AG10803 (cell line): ENCODE results near the gene NECAB3.

Source experiments
- DNase-seq: peaks from one replicate; pipeline ENCODE4 v3.0.0; 2010; ENCODE audit warnings: low read depth
- H3K4me3 ChIP-seq: 2 replicates; pipeline ENCODE4 v1.5.1; 2011; ENCODE audit warnings: mild to moderate bottlenecking, low read length, control low read depth
- TF ChIP-seq, protein P1 (sequence below): conservative IDR thresholded peaks from 2 replicates; pipeline ENCODE4 v1.5.1; 2011; ENCODE audit warnings: mild to moderate bottlenecking, low read length, control low read depth, inconsistent platforms

NECAB3 gene

DNA sequence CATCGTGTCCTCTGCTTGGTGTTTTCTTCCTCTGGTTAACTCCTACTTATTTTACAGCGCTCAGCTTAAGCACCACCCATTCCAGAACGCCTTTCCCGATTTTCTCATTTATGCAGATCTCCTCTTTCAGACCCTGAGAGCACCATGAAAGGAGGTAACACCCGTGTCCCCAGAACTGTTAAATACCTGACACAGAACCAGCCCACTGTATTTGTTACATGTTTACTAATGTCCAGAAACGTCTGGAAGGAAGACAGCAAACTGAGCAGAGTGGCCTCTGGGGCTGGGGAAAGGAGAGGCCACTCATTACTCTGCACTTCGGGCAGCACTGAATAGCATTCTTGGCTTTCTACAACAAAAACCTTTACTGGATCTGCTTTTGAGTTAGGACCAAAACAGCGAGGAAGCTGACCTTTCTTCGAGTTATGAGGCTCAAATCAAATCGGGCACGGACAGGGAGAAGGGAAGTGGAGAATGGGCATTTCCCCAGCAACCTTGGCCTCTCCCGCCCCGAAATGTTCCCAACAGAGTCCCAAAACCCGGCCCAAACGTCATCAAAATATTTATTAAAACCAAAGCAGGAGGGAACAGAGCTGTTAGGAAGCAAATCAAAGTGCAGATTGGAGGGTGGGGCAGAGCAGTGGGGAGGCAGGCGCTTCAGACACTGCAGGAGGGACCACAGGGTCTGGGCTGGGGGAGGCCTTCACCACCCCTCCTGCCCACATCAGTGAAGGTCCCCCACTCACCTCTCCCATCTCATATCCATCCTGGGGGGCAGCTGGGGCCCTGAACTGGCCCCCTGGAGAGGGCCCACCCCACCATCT is 1.1 kb upstream of the NECAB3 start:
- no peak for DNase-seq
- TF ChIP-seq, protein P1, sequence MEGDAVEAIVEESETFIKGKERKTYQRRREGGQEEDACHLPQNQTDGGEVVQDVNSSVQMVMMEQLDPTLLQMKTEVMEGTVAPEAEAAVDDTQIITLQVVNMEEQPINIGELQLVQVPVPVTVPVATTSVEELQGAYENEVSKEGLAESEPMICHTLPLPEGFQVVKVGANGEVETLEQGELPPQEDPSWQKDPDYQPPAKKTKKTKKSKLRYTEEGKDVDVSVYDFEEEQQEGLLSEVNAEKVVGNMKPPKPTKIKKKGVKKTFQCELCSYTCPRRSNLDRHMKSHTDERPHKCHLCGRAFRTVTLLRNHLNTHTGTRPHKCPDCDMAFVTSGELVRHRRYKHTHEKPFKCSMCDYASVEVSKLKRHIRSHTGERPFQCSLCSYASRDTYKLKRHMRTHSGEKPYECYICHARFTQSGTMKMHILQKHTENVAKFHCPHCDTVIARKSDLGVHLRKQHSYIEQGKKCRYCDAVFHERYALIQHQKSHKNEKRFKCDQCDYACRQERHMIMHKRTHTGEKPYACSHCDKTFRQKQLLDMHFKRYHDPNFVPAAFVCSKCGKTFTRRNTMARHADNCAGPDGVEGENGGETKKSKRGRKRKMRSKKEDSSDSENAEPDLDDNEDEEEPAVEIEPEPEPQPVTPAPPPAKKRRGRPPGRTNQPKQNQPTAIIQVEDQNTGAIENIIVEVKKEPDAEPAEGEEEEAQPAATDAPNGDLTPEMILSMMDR: no peak
- peak overlapping the region; percentile 67 for H3K4me3 ChIP-seq

DNA sequence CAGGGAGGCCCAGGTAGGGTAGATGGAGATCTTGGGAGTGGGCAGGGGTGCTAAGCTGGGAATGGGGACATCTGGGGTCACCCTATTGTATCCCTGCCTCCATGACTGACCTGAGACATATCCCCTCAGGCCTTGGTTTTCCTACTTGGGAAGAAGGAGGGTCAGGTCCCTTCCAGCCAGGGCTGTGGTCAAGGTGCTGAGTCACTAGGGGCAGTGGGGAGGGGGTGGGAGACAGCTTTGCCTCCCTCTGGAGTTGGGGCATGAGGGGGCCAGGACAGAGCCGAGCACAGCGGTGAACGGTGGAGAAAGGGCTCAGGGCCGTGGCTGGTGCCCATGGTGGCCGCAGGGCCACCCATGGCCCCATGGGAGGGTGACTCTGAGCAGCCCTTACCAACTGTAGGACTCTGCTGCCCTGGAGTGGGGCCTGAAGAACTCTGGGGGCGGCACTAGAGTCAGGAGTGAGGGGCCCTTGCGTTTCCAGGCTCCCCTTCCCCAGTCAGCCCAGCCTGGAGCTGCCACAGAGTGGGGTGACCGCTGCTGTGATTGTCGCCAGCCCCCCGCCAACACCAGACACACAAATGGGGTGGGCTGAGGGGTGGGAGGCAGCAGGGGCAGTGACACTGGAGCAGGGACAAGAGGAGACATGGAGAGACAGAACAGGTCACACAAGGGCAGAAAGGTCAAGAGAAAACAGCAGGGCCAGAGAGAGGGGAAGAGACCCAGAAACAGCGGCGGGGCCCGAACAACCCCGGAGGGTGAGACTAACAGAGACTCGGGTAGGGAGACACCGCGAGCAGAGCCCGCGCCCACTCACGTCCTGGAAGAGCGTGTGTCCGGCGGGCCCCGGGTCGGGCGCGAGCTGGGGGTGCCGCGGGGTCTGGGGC is 576 bp downstream of the NECAB3 start:
- TF ChIP-seq, protein P1: no peak
- DNase-seq: no peak

DNA sequence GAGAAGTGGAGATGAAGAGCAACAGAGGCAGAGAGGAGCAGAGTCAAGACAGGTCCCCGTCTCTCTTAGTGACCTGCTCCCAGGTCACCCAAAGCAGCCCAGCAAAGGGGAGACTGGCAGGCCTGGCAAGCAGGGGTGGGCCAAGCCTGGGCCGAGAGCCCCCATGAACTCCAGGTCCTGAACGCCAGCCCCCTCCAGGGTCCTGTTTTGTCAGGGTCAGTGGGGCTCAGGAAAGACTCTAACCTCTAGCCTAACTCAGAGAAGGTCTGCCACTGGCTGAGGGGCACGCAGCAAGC is 1.2 kb downstream of the NECAB3 start:
- TF ChIP-seq, protein P1: no peak
- no peak for DNase-seq
- peak overlapping the region; percentile 76 for H3K4me3 ChIP-seq

More for the DNA sequence above, 576 bp downstream of the NECAB3 start:
- peak overlapping the region; percentile 76 for H3K4me3 ChIP-seq

DNA sequence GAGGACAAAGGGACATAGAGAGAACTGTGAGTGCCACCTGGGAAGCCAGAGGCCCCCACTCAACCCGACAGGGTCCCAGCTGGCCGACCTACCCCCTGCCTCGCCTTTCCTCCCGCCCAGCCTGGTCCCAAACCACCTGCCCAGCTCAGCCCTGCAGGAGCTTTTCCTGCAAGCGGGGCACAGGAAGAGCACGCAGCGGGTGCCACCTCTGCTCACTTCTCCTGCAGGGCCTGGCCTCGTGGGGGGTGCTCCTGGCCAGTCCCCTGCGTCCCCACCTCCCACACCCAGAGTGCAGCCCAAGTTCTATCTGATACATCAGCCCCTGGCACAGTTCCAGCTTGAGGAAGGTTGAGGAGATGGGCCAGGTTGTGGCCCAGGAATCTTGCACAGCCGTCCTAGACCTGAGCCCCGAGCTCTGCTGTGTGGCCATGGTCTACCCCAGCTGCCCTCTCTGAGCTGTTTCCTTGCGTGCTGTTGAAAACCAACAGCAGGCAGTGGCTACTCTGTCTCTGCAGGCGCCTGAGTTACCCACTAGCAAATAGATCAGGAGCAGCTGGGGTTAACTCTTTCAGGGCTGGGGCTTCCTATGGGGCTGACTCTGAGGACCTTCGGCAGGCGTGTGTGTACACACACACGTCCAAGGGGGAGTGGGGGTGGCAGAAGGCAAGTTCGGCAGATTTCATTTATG is 1.7 kb downstream of the NECAB3 start:
- TF ChIP-seq, protein P1: no peak
- H3K4me3 ChIP-seq: peak overlapping the region; percentile 76
- DNase-seq: no peak

DNA sequence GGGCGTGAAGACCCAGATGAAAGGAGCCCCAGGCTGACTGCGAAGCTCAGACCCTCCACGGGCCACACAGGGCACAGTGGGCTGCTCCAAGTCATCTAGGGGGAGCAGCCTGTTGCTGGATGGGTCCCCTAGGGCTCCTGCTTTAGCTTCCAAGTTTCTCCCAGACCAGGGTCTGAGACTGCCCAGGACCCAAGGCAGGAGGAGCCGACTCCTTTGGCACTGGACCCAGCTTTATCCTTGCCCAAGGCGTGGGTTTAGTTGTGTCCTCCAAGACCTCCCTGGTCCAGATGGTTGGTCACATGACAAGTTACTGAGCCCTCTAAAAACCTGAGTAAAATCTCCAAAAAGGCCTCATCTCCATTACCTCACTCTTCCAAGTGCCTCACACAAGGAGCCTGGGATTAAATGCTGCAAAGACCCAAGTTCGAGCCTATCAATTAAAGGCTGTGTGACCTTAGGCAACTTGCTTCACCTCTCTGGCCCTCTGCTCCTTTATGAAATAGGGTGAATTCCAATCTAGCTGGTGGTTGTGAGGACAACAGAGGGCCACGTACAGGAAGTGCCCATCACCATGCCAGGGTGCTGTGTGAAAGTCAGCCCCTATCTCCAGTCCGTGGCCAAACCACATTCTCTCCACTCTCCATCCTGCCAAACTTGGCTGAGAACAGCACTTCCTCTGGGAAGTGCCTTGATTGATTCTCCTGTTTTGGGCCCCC is 2.5 kb downstream of the NECAB3 start:
- DNase-seq: no peak
- no peak overlapping the region for H3K4me3 ChIP-seq
- TF ChIP-seq, protein P1: no peak

DNA sequence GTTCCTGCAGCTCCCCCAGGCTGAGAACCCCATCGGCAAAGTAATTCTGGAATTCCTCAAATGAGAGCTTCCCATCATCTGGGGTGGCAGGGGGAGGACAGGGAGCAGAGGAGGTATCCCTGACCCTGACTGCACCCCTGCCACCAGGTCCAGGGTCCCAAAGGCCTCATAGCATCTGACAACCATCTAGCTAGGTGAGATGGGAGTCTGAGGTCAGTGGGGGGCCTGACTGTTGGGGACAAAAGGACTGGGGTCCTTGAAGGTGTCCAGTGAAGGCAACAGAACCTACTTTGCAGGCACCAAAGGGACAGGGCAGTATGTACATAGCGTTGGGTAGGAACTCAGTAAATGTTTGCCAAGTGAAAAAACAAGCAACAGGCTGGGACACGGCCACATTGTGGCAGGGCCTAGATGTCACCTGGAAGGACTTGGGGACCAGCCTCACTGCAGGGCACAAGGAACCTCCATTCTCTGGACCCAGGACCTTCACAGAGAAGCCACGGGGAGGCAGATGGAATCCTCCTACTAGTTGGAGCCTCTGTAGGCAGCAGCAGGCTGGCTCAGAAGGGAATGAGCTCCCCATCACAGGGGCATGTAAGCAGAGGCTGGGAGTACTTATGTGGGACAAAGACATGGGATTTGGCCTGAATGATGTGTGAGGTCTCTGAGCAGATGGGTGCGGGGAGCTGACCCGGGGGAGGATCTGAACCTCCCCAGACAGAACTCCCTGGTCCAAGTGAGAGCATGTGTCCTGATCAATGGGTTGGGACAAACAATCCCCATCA is 3.3 kb downstream of the NECAB3 start:
- TF ChIP-seq, protein P1: no peak
- DNase-seq: no peak
- no peak overlapping the region for H3K4me3 ChIP-seq
